Trophoblast cell (in vitro differentiated cells and primary cell): Measurements from ENCODE around the gene FCMR.
A peak's percentile ranks its signal among the peaks of the same experiment; 100 is the strongest.

Source experiments
- DNase-seq, 2 donors: peaks; one replicate each; pipeline ENCODE4 v3.0.0-alpha.2; 2016
- H2AFZ ChIP-seq: 2 replicates; pipeline ENCODE4 v1.6.1; 2013; ENCODE audit warnings: low read length, moderate library complexity, mild to moderate bottlenecking; ENCODE audit not compliant: insufficient read depth, poor library complexity
- H2AK5ac ChIP-seq: 2 replicates; pipeline ENCODE4 v1.6.1; 2013; ENCODE audit warnings: mild to moderate bottlenecking, low read length
- H2BK120ac ChIP-seq: 2 replicates; pipeline ENCODE4 v1.6.1; 2013; ENCODE audit warnings: low read length, mild to moderate bottlenecking, moderate library complexity; ENCODE audit not compliant: insufficient read depth, poor library complexity
- H2BK12ac ChIP-seq: 2 replicates; pipeline ENCODE4 v1.6.1; 2013; ENCODE audit warnings: mild to moderate bottlenecking, low read length, moderate library complexity
- H2BK5ac ChIP-seq: 2 replicates; pipeline ENCODE4 v1.6.1; 2013; ENCODE audit warnings: low read length, low read depth, moderate library complexity, mild to moderate bottlenecking; ENCODE audit not compliant: poor library complexity
- H3K14ac ChIP-seq: 2 replicates; pipeline ENCODE4 v1.6.1; 2013; ENCODE audit warnings: mild to moderate bottlenecking, low read length
- H3K18ac ChIP-seq: 2 replicates; pipeline ENCODE4 v1.6.1; 2013; ENCODE audit warnings: mild to moderate bottlenecking, low read length
- H3K23ac ChIP-seq: 2 replicates; pipeline ENCODE4 v1.6.1; 2013; ENCODE audit warnings: low read length
- H3K27ac ChIP-seq: 2 replicates; pipeline ENCODE4 v1.5.1; 2013; ENCODE audit warnings: low read depth, mild to moderate bottlenecking, inconsistent platforms, low read length, moderate library complexity
- H3K27me3 ChIP-seq: 2 replicates; pipeline ENCODE4 v1.6.1; 2013; ENCODE audit warnings: inconsistent platforms, mild to moderate bottlenecking, low read length, moderate library complexity; ENCODE audit not compliant: insufficient read depth
- H3K36me3 ChIP-seq, 2 experiments: 1 replicate in 1 of 2; 2 replicates in 1 of 2; pipeline ENCODE4 v1.6.1; 2013; ENCODE audit warnings: low read length in 2 of 2, mild to moderate bottlenecking in 2 of 2, moderate library complexity in 1 of 2; ENCODE audit not compliant: insufficient read depth in 2 of 2, control insufficient read depth in 1 of 2
- H3K4ac ChIP-seq: 2 replicates; pipeline ENCODE4 v1.6.1; 2013; ENCODE audit warnings: low read depth, mild to moderate bottlenecking, low read length, moderate library complexity
- H3K4me1 ChIP-seq, 2 experiments: 1 replicate in 1 of 2; 2 replicates in 1 of 2; pipeline ENCODE4 v1.6.1; 2013; ENCODE audit warnings: low read length in 2 of 2, mild to moderate bottlenecking in 2 of 2, moderate library complexity in 1 of 2; ENCODE audit not compliant: insufficient read depth in 2 of 2, control insufficient read depth in 1 of 2
- H3K4me2 ChIP-seq: 2 replicates; pipeline ENCODE4 v1.6.1; 2013; ENCODE audit warnings: inconsistent platforms, mild to moderate bottlenecking, low read length, moderate library complexity
- H3K4me3 ChIP-seq: 2 replicates; pipeline ENCODE4 v1.5.1; 2013; ENCODE audit warnings: mild to moderate bottlenecking, low read depth, low read length, inconsistent platforms
- H3K79me1 ChIP-seq: one replicate; pipeline ENCODE4 v1.6.1; 2013; ENCODE audit warnings: low read length
- H3K79me2 ChIP-seq: 2 replicates; pipeline ENCODE4 v1.6.1; 2013; ENCODE audit warnings: low read length, mild to moderate bottlenecking; ENCODE audit not compliant: control insufficient read depth, insufficient read depth, poor library complexity
- H3K9ac ChIP-seq: 2 replicates; pipeline ENCODE4 v1.6.1; 2013; ENCODE audit warnings: mild to moderate bottlenecking, low read length
- H3K9me3 ChIP-seq: 2 replicates; pipeline ENCODE4 v1.6.1; 2013; ENCODE audit warnings: low read depth, mild to moderate bottlenecking, control low read depth, inconsistent platforms, low read length; ENCODE audit not compliant: insufficient read depth
- H4K12ac ChIP-seq: 2 replicates; pipeline ENCODE4 v1.6.1; 2013; ENCODE audit warnings: low read depth, mild to moderate bottlenecking, low read length, moderate library complexity
- H4K8ac ChIP-seq: 2 replicates; pipeline ENCODE4 v1.6.1; 2013; ENCODE audit warnings: low read depth, mild to moderate bottlenecking, low read length, moderate library complexity
- H4K91ac ChIP-seq: one replicate; pipeline ENCODE4 v1.6.1; 2013; ENCODE audit warnings: low read depth, mild to moderate bottlenecking, low read length, moderate library complexity
- WGBS: extraction: QIAGEN DNeasy Blood & Tissue Kit; methylation state at CpG from one replicate; pipeline ENCODE4 v1.1.7; 2013; ENCODE audit warnings: missing lambda C conversion rate; ENCODE audit not compliant: insufficient read length, insufficient coverage; ENCODE audit errors: extremely low coverage; 5-methylcytosine and 5-hydroxymethylcytosine counted together

Gene FCMR

DNA sequence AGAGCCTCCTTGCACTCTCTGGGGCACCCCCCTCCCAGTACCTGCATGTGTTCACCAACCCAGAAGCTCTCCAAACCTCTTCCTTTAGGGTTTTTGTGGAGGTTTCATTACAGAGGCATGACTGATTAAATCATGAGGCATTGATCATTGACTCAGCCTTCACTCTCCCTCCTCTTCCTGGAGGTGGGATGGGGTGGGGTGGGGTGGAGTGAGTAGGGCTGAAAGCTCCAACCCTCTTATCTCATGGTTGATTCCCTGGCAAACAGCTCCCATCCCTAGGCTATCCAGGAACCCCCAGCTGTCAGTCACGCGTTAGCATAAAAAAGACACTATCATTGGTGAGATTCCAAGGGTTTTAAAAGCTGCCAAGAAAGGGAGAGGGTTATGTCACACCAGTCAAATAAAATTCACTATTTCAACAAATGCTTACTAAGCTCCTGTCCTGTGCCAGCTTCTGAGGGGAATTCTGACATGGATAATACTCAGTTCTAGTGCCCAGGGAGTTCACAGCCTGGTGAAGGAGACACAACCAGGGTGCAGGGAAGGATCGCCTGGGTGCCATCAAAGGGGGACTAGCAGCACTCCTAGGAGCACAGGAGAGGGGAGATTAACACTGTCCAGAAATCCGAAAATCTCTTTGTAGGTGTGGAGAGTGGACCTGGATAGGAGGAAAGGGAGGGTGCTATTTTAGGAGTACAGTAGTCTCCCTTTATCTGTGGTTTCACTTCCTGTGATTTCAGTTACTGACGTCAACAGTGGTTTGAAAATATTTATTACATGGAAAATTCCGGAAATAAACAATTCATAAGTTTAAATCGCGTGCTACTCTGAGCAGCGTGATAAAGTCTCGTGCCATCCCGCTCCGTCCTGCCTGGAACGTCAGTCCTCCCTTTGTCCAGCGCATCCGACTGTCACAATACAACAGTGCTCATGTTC, 31.3 kb downstream of the FCMR start:
- no peaks in the 10 kb centered on the region for H3K9me3 ChIP-seq
- no CpG with 5 or more reads among the region's 15 CpGs for WGBS
- H3K4me2 ChIP-seq, result no peak overlapping the region

DNA sequence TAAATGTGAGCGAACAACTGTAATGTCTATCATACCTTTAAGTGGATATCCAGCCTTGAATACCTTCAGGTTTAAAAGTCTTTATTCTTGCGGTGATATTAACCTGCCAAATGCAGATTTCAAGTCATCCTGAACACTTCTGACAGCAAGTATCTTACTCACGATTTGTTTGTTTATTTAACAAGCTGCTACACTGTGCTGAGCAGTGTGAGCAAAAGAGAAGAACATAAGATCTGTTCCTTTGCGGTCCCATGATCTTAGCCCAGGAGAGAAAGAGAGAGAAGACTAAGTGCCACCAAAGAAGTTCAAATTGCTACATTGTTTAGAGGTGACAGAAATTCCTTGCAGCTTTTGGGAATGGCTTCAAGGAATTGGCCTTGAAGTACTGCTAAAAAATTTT, 34.0 kb downstream of the FCMR start:
- Histone ChIP-seq H3K4me3 (no peak overlapping the region), H3K4ac (no peak overlapping the region), H3K36me3 (no peaks in the 10 kb centered on the region), H4K12ac (no peak overlapping the region), H3K27ac (no peak overlapping the region), H3K4me2 (no peak overlapping the region), H3K79me2 (no peaks in the 10 kb centered on the region), H2AK5ac (no peak overlapping the region), H2BK5ac (no peak overlapping the region), H4K91ac (no peak overlapping the region), H3K9me3 (no peaks in the 10 kb centered on the region), H3K79me1 (no peaks in the 10 kb centered on the region), H2BK12ac (no peak overlapping the region), H3K27me3 (no peaks in the 10 kb centered on the region), H2BK120ac (no peak overlapping the region), H3K9ac (no peak overlapping the region), H3K14ac (no peak overlapping the region), H2AFZ (no peak overlapping the region), H3K18ac (no peak overlapping the region), H3K23ac (no peak overlapping the region), H4K8ac (no peak overlapping the region), H3K4me1 (no peaks in the 10 kb centered on the region)
- DNase-seq, result no peak
- no CpG with 5 or more reads among the region's 4 CpGs for WGBS

More for the DNA sequence above, 31.3 kb downstream of the FCMR start:
- no peak overlapping the region for H3K27ac ChIP-seq
- no peak overlapping the region for H4K91ac ChIP-seq
- H3K14ac ChIP-seq, result no peak overlapping the region
- DNase-seq, result peak; percentile 12 to 52
- peaks cover 6% of the 10 kb centered on the region in 2 experiments for H3K4me1 ChIP-seq
- H3K36me3 ChIP-seq, result no peaks in the 10 kb centered on the region
- no peak overlapping the region for H2AFZ ChIP-seq
- H3K79me2 ChIP-seq, result no peaks in the 10 kb centered on the region
- no peak overlapping the region for H3K4me3 ChIP-seq
- no peak overlapping the region for H2AK5ac ChIP-seq
- no peak overlapping the region for H2BK5ac ChIP-seq
- H3K79me1 ChIP-seq, result no peaks in the 10 kb centered on the region
- H3K23ac ChIP-seq, result no peak overlapping the region
- H4K8ac ChIP-seq, result no peak overlapping the region
- no peak overlapping the region for H3K9ac ChIP-seq
- H3K18ac ChIP-seq, result no peak overlapping the region
- H2BK120ac ChIP-seq, result no peak overlapping the region
- H3K4ac ChIP-seq, result no peak overlapping the region
- H2BK12ac ChIP-seq, result no peak overlapping the region
- no peaks in the 10 kb centered on the region for H3K27me3 ChIP-seq
- H4K12ac ChIP-seq, result no peak overlapping the region

DNA sequence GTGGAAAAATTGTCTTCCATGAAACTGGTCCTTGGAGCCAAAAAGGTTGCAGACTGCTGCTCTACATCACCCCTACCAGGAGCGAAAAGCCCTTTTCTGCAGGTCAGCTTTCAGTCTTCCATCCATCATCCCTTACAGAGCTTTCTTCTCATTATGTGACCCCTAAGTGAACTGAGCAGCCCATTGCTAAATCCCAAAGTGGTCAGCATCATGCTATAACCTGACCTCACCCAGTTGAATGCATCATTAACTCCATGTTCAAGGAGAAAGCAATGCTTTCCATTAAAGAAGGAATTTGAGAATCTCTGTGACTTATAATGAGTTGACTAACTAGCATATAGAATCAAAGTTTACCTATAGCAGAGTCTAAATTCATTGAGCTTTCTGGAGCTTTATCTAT, 34.9 kb downstream of the FCMR start:
- Histone ChIP-seq H4K91ac (no peak overlapping the region), H2BK12ac (no peak overlapping the region), H2BK5ac (no peak overlapping the region), H3K4ac (no peak overlapping the region), H4K12ac (no peak overlapping the region), H3K23ac (no peak overlapping the region), H3K9me3 (no peaks in the 10 kb centered on the region), H3K4me1 (no peaks in the 10 kb centered on the region), H2AFZ (no peak overlapping the region), H3K4me3 (no peak overlapping the region), H3K79me2 (no peaks in the 10 kb centered on the region), H3K36me3 (no peaks in the 10 kb centered on the region), H2AK5ac (no peak overlapping the region), H2BK120ac (no peak overlapping the region), H3K27ac (no peak overlapping the region), H3K4me2 (no peak overlapping the region), H3K18ac (no peak overlapping the region), H3K9ac (no peak overlapping the region), H3K14ac (no peak overlapping the region), H3K79me1 (no peaks in the 10 kb centered on the region), H4K8ac (no peak overlapping the region), H3K27me3 (no peaks in the 10 kb centered on the region)
- no CpG with 5 or more reads among the region's 1 CpG for WGBS
- DNase-seq, result no peak

DNA sequence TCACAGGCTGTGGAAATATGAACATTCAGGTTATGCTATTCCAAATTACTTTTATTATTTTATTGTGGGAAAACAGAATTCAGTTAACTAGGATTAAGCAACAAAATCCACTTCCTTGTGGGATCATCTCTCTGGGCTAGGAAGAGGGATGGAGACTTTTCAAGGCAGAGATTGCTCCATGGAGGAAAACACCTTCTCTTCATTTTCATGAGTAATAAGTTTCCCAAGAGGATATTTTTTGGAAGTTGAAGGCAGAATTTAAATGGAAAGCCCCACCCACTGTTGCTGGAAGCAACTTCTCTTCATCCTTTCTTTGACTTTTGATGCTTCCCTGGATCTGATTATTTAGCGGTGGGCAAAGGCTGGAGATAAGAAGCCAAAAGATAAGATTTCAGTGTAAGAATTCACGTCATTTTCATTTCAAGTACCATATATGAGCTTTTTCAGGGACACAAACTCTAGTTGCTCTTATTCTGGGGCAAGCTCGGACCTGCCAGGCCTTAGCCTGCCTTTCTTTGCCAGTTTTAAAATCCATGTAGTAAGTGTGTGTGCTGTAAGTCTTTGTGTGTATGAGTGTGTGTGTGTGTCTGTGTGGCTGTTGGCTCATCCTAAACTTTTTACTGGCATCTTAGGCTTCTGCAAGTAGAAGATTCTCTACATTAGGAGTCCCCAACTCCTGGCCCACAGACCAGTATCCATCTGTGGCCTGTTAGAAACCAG, 36.2 kb downstream of the FCMR start:
- DNase-seq, result no peak
- Histone ChIP-seq H2AK5ac (no peak overlapping the region), H2AFZ (no peak overlapping the region), H2BK12ac (no peak overlapping the region), H3K79me1 (no peaks in the 10 kb centered on the region), H3K27ac (no peak overlapping the region), H3K9me3 (no peaks in the 10 kb centered on the region), H3K14ac (no peak overlapping the region), H4K12ac (no peak overlapping the region), H4K91ac (no peak overlapping the region), H3K27me3 (no peaks in the 10 kb centered on the region), H3K18ac (no peak overlapping the region), H3K4me1 (no peaks in the 10 kb centered on the region), H4K8ac (no peak overlapping the region), H3K23ac (no peak overlapping the region), H3K4me3 (no peak overlapping the region), H3K79me2 (no peaks in the 10 kb centered on the region), H3K9ac (no peak overlapping the region), H2BK5ac (no peak overlapping the region), H2BK120ac (no peak overlapping the region), H3K36me3 (no peaks in the 10 kb centered on the region), H3K4me2 (no peak overlapping the region), H3K4ac (no peak overlapping the region)
- WGBS, result no CpG with 5 or more reads among the region's 3 CpGs
